Activated naive CD4-positive, alpha-beta T cell treated with anti-CD3 and anti-CD28 coated beads for 36 hours (primary cell): ENCODE results near the gene AP2A2. TPM values are rescaled to one million over a fixed set of nuclear protein-coding genes. Genes with fewer than 3 reads are reported as not detected.

Experiments
- CTCF ChIA-PET: fragments of 350-600 bp; sonication (Branson Sonifier 250); formaldehyde crosslinking; loops from one replicate; lab custom pipeline; 2021; ENCODE audit warnings: antibody characterized with exemption; lab: Charles Lee
- DNase-seq: peaks from one replicate; pipeline ENCODE4 v3.0.0-alpha.2; 2020
- H3K27ac Mint-ChIP-seq: one replicate; pipeline ENCODE4 v1.8.0; 2021; ENCODE audit warnings: mild to moderate bottlenecking, mixed read lengths
- H3K27me3 Mint-ChIP-seq: one replicate; pipeline ENCODE4 v1.8.0; 2021; ENCODE audit warnings: low read depth, mixed read lengths
- H3K36me3 Mint-ChIP-seq: one replicate; pipeline ENCODE4 v1.8.0; 2021; ENCODE audit warnings: low read depth, mixed read lengths
- H3K4me1 Mint-ChIP-seq: one replicate; pipeline ENCODE4 v1.8.0; 2021; ENCODE audit warnings: low read depth, mixed read lengths
- H3K4me3 Mint-ChIP-seq: one replicate; pipeline ENCODE4 v1.8.0; 2021; ENCODE audit warnings: mild to moderate bottlenecking, moderate library complexity, mixed read lengths
- H3K9me3 Mint-ChIP-seq: one replicate; pipeline ENCODE4 v1.8.0; 2021; ENCODE audit warnings: mixed read lengths
- intact Hi-C: fragments of 100-400 bp; cut with micrococcal nuclease; formaldehyde crosslinking; loops from one replicate; pipeline ENCODE4 v1.15.1; 2023
- total RNA-seq, 2 experiments: library from RNA; stranded (reverse); gene quantifications; one replicate each; pipeline ENCODE4 v1.2.3, GENCODE V29; 2021

The AP2A2 gene
- total RNA-seq, 2 experiments from 2014 or later, result 34.6 to 36.6 TPM

- no peak for DNase-seq
- peaks cover 23% of the 10 kb centered on the region for H3K36me3 Mint-ChIP-seq
- intact Hi-C loops, result no loop called here
- H3K4me3 Mint-ChIP-seq, result no peak overlapping the region
- no peak overlapping the region for H3K27ac Mint-ChIP-seq
- no peaks in the 10 kb centered on the region for H3K9me3 Mint-ChIP-seq
- CTCF ChIA-PET, result no interaction called here
- H3K27me3 Mint-ChIP-seq, result no peaks in the 10 kb centered on the region
- H3K4me1 Mint-ChIP-seq, result peaks cover 19% of the 10 kb centered on the region
These were observed 19.7 kb upstream of the AP2A2 start for GRCh38 chr11:905952-906351.

- no peaks in the 10 kb centered on the region for H3K27me3 Mint-ChIP-seq
- H3K27ac Mint-ChIP-seq, result no peak overlapping the region
- intact Hi-C loops, result no loop called here
- H3K36me3 Mint-ChIP-seq, result peaks cover 10% of the 10 kb centered on the region
- CTCF ChIA-PET, result no interaction called here
- H3K9me3 Mint-ChIP-seq, result no peaks in the 10 kb centered on the region
- H3K4me3 Mint-ChIP-seq, result no peak overlapping the region
- peaks cover 24% of the 10 kb centered on the region for H3K4me1 Mint-ChIP-seq
- no peak for DNase-seq
These were observed 18.0 kb upstream of the AP2A2 start for GRCh38 chr11:907668-908067.

- Mint-ChIP-seq H3K9me3 (no peaks in the 10 kb centered on the region), H3K36me3 (peaks cover 10% of the 10 kb centered on the region), H3K4me3 (peak overlapping the region; percentile 16), H3K27me3 (no peaks in the 10 kb centered on the region), H3K4me1 (peaks cover 24% of the 10 kb centered on the region), H3K27ac (no peak overlapping the region)
- intact Hi-C loops, result no loop called here
- CTCF ChIA-PET, result no interaction called here
- no peak for DNase-seq
These were observed 17.4 kb upstream of the AP2A2 start for GRCh38 chr11:908273-908672.

GRCh38 chr11:909406-909805 lies 16.3 kb upstream of the AP2A2 start:
- Mint-ChIP-seq H3K9me3 (no peaks in the 10 kb centered on the region), H3K27me3 (no peaks in the 10 kb centered on the region), H3K4me3 (peak overlapping the region; percentile 91), H3K27ac (no peak overlapping the region), H3K4me1 (peaks cover 24% of the 10 kb centered on the region), H3K36me3 (peaks cover 4% of the 10 kb centered on the region)
- intact Hi-C loops, result no loop called here
- CTCF ChIA-PET, result interaction anchor here (2.0 kb wide), 1 partner anchor 15 kb away, joined by 7 read pairs; no protein-coding TSS in a partner anchor
- DNase-seq, result no peak

GRCh38 chr11:910044-910588 lies 15.6 kb upstream of the AP2A2 start:
- peak overlapping the region; percentile 91 for H3K4me3 Mint-ChIP-seq
- H3K4me1 Mint-ChIP-seq, result peaks cover 24% of the 10 kb centered on the region
- intact Hi-C loops, result loop anchor here (1.0 to 2.0 kb wide), 4 partner anchors 15 to 113 kb away; partner anchors contain the start of genes AP2A2, POLR2L, RPLP2 and TSPAN4
- DNase-seq, result no peak
- no peaks in the 10 kb centered on the region for H3K27me3 Mint-ChIP-seq
- H3K36me3 Mint-ChIP-seq, result peaks cover 2% of the 10 kb centered on the region
- no peaks in the 10 kb centered on the region for H3K9me3 Mint-ChIP-seq
- CTCF ChIA-PET, result interaction anchor here (0.8 to 2.0 kb wide), 2 partner anchors 11 to 15 kb away, joined by 5 to 7 read pairs; no protein-coding TSS in a partner anchor
- peak overlapping the region; percentile 53 for H3K27ac Mint-ChIP-seq

GRCh38 chr11:910589-911030 lies 15.1 kb upstream of the AP2A2 start, which contains the start of gene CHID1:
Gene CHID1 (minus strand): TSS chr11:910810. CDS start chr11:904816, 5,994 bp downstream.
- peaks cover 2% of the 10 kb centered on the region for H3K36me3 Mint-ChIP-seq
- H3K27me3 Mint-ChIP-seq, result no peaks in the 10 kb centered on the region
- no peaks in the 10 kb centered on the region for H3K9me3 Mint-ChIP-seq
- peaks cover 24% of the 10 kb centered on the region for H3K4me1 Mint-ChIP-seq
- peak within 1 kb of the TSS; percentile 65 for H3K27ac Mint-ChIP-seq
- intact Hi-C loops, result loop anchor here (1.0 to 2.0 kb wide), 4 partner anchors 15 to 114 kb away; partner anchors contain the start of genes AP2A2, POLR2L, RPLP2 and TSPAN4
- CTCF ChIA-PET, result interaction anchor here (0.8 to 2.0 kb wide), 3 partner anchors 10 to 63 kb away, joined by 4 to 7 read pairs (median 5); no protein-coding TSS in a partner anchor
- DNase-seq, result peak; percentile 87
- peak within 1 kb of the TSS; percentile 91 for H3K4me3 Mint-ChIP-seq

GRCh38 chr11:911031-911889 lies 14.4 kb upstream of the AP2A2 start:
- peak overlapping the region; percentile 87 for H3K4me3 Mint-ChIP-seq
- H3K36me3 Mint-ChIP-seq, result peaks cover 2% of the 10 kb centered on the region
- H3K27me3 Mint-ChIP-seq, result no peaks in the 10 kb centered on the region
- intact Hi-C loops, result loop anchor here (2.0 kb wide), 2 partner anchors 68 to 114 kb away; partner anchors contain the start of genes POLR2L and TSPAN4
- peaks cover 24% of the 10 kb centered on the region for H3K4me1 Mint-ChIP-seq
- CTCF ChIA-PET, result interaction anchor here (0.8 to 2.0 kb wide), 4 partner anchors 10 to 64 kb away, joined by 4 to 9 read pairs (median 6); partner anchors contain the start of gene AP2A2
- H3K27ac Mint-ChIP-seq, result peak overlapping the region; percentile 65
- DNase-seq, result peak; percentile 52
- no peaks in the 10 kb centered on the region for H3K9me3 Mint-ChIP-seq

- DNase-seq, result no peak
- Mint-ChIP-seq H3K4me3 (peak overlapping the region; percentile 87), H3K4me1 (peaks cover 24% of the 10 kb centered on the region), H3K9me3 (no peaks in the 10 kb centered on the region), H3K27me3 (no peaks in the 10 kb centered on the region), H3K27ac (peak overlapping the region; percentile 65), H3K36me3 (no peaks in the 10 kb centered on the region)
- CTCF ChIA-PET, result interaction anchor here (1.1 to 1.5 kb wide), 2 partner anchors 13 to 64 kb away, joined by 4 to 9 read pairs; partner anchors contain the start of gene AP2A2
- intact Hi-C loops, result loop anchor here (2.0 kb wide), 2 partner anchors 69 to 115 kb away; partner anchors contain the start of genes POLR2L and TSPAN4
These were observed 13.8 kb upstream of the AP2A2 start for GRCh38 chr11:911890-912219.

GRCh38 chr11:912266-912665 lies 13.4 kb upstream of the AP2A2 start:
- H3K27ac Mint-ChIP-seq, result no peak overlapping the region

GRCh38 chr11:913043-913442 lies 12.6 kb upstream of the AP2A2 start:
- intact Hi-C loops, result no loop called here
- no peaks in the 10 kb centered on the region for H3K9me3 Mint-ChIP-seq

More at GRCh38 chr11:912266-912665, 13.4 kb upstream of the AP2A2 start:
- intact Hi-C loops, result no loop called here
- Mint-ChIP-seq H3K27me3 (no peaks in the 10 kb centered on the region), H3K4me3 (no peak overlapping the region), H3K36me3 (no peaks in the 10 kb centered on the region), H3K4me1 (peaks cover 24% of the 10 kb centered on the region), H3K9me3 (no peaks in the 10 kb centered on the region)
- CTCF ChIA-PET, result interaction anchor here (1.1 kb wide), 1 partner anchor 12 kb away, joined by 9 read pairs; the partner anchor contains the start of gene AP2A2
- DNase-seq, result no peak

GRCh38 chr11:914204-914603 lies 11.5 kb upstream of the AP2A2 start:
- Mint-ChIP-seq H3K9me3 (no peaks in the 10 kb centered on the region), H3K36me3 (no peaks in the 10 kb centered on the region), H3K27ac (no peak overlapping the region), H3K27me3 (no peaks in the 10 kb centered on the region), H3K4me3 (no peak overlapping the region), H3K4me1 (peaks cover 13% of the 10 kb centered on the region)
- intact Hi-C loops, result no loop called here
- no peak for DNase-seq
- CTCF ChIA-PET, result no interaction called here

More at GRCh38 chr11:913043-913442, 12.6 kb upstream of the AP2A2 start:
- DNase-seq, result no peak
- Mint-ChIP-seq H3K4me3 (no peak overlapping the region), H3K27me3 (no peaks in the 10 kb centered on the region), H3K27ac (no peak overlapping the region), H3K4me1 (peaks cover 21% of the 10 kb centered on the region), H3K36me3 (no peaks in the 10 kb centered on the region)
- CTCF ChIA-PET, result no interaction called here
